RWPE2 (cell line): ENCODE data around the gene TRIM33.

ENCODE experiments used
- ATAC-seq: fragments of 200-7000 bp; cut with Tn5 transposase; 3 replicates; pipeline ENCODE4 v1.9.1; 2021; ENCODE audit warnings: low read depth
- DNase-seq: peaks from one replicate; pipeline ENCODE4 v3.0.0-alpha.2; 2020; ENCODE audit warnings: low spot score
- H3K27ac ChIP-seq: fragments of 450-650 bp; 2 replicates; pipeline ENCODE4 v1.5.1; 2017; ENCODE audit warnings: mild to moderate bottlenecking; ENCODE audit not compliant: poor library complexity, severe bottlenecking
- H3K27me3 ChIP-seq: fragments of 250-450 bp; sonication (Bioruptor Pico); 2 replicates; pipeline ENCODE4 v1.5.1; 2021; ENCODE audit warnings: mild to moderate bottlenecking, moderate library complexity; ENCODE audit not compliant: insufficient read depth, poor library complexity, severe bottlenecking
- H3K36me3 ChIP-seq: fragments of 250-450 bp; sonication (Bioruptor Pico); 2 replicates; pipeline ENCODE4 v1.5.1; 2020; ENCODE audit warnings: low read depth, mild to moderate bottlenecking, moderate library complexity
- H3K4me1 ChIP-seq: fragments of 250-450 bp; sonication (Bioruptor Pico); 2 replicates; pipeline ENCODE4 v1.5.1; 2021; ENCODE audit warnings: mild to moderate bottlenecking, moderate library complexity; ENCODE audit not compliant: insufficient read depth, poor library complexity, severe bottlenecking
- H3K4me3 ChIP-seq: fragments of 250-450 bp; sonication (Bioruptor Pico); 2 replicates; pipeline ENCODE4 v1.5.1; 2021; ENCODE audit warnings: mild to moderate bottlenecking, moderate library complexity; ENCODE audit not compliant: severe bottlenecking
- H3K9me3 ChIP-seq: fragments of 250-450 bp; sonication (Bioruptor Pico); 2 replicates; pipeline ENCODE4 v1.5.1; 2021; ENCODE audit warnings: mild to moderate bottlenecking, moderate library complexity; ENCODE audit not compliant: severe bottlenecking
- CTCF ChIP-seq: fragments of 450-650 bp; IDR thresholded peaks from one replicate; pipeline ENCODE4 v1.5.1; 2017; ENCODE audit warnings: mild to moderate bottlenecking, moderate library complexity; ENCODE audit not compliant: poor library complexity, severe bottlenecking

TRIM33 gene

DNA sequence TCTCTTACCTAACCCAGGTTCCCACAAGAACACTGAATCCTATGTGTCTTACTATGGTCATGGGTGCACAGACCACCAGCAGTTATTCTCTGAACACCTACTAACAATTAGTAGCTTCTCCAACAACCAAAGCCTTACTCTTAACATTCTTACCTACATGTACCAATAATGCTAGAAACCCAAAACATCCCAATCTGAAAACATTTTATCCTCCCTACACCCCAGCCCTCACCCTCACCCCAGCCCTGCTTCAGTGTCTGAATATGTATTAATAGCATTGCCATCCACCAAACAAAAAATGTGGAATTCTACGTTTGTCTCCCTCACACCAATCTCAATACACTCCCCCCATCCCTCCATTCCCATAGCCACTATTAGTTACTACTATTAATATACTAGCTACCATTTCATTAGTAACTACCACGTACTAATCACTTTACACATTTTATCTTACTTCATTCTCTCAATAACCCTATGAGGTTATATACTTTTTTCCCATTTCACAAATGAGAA lies 2.6 kb downstream of the TRIM33 start:
- H3K4me3 ChIP-seq = no peak overlapping the region

DNA sequence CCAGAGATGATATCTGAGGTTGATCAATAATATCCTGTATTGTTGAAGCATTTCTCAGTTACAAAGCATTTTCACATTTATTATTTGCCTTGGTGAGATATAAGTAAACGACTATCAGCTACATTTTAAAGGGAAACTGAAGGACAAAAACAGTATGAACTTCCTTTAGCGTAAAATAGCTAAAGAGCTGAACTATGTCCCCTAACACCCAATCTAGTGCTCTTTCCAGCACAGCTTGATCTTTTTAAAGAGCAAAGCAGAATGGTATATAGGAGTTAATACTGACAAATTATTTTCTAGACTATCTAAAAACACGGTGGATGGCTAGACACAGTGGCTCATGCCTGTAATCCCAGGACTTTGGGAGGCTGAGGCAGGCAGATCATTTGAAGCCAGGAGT lies 3.5 kb downstream of the TRIM33 start:
- H3K27ac ChIP-seq = no peak overlapping the region
- no peak overlapping the region for H3K4me3 ChIP-seq
- TF ChIP-seq CTCF = no peak

More for the DNA sequence above, 2.6 kb downstream of the TRIM33 start:
- Histone ChIP-seq H3K36me3 (peaks cover 21% of the 10 kb centered on the region; the same call in 1 of the 2 replicates), H3K27ac (no peak overlapping the region), H3K9me3 (no peaks in the 10 kb centered on the region), H3K27me3 (no peaks in the 10 kb centered on the region), H3K4me1 (peaks cover 9% of the 10 kb centered on the region)
- ATAC-seq (no peak), DNase-seq (no peak)
- no peak for TF ChIP-seq CTCF

GRCh38 chr1:114505148-114505561 lies 5.8 kb downstream of the TRIM33 start:
- no peaks in the 10 kb centered on the region for H3K9me3 ChIP-seq
- H3K4me1 ChIP-seq = peaks cover 9% of the 10 kb centered on the region
- H3K27ac ChIP-seq = no peak overlapping the region
- H3K36me3 ChIP-seq = peaks cover 23% of the 10 kb centered on the region; the same call in 1 of the 2 replicates
- H3K27me3 ChIP-seq = no peaks in the 10 kb centered on the region
- TF ChIP-seq CTCF = no peak
- H3K4me3 ChIP-seq = no peak overlapping the region
- no peak for ATAC-seq
- DNase-seq = no peak

More for the DNA sequence above, 3.5 kb downstream of the TRIM33 start:
- peaks cover 23% of the 10 kb centered on the region; the same call in 1 of the 2 replicates for H3K36me3 ChIP-seq
- DNase-seq = no peak
- no peak for ATAC-seq
- H3K9me3 ChIP-seq = no peaks in the 10 kb centered on the region
- peaks cover 9% of the 10 kb centered on the region for H3K4me1 ChIP-seq
- H3K27me3 ChIP-seq = no peaks in the 10 kb centered on the region

DNA sequence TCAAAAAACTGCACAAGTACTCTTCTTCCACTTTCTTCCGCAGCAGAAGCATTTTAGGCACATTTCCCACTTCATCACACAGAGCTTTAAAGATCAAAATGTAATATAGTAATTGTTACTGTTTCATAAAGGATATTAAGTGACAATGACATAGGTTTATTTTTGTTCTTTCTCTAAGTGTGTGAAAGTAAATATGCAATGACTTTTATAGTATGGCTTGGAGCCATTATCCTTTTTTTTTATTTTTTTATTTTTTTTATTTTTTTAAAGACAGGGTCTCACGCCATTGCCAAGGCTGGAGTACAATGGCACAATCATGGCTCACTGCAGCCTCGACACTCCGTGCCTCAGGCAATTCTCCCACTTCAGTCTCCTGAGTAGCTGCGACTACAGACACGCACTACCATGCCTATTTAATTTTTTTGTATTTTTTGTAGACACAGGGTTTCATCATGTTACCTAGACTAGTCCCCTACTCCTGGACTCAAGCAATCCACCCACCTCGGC lies 7.0 kb downstream of the TRIM33 start:
- no peak for DNase-seq
- peaks cover 9% of the 10 kb centered on the region for H3K4me1 ChIP-seq
- no peak for TF ChIP-seq CTCF
- no peak overlapping the region for H3K4me3 ChIP-seq
- H3K36me3 ChIP-seq = peaks cover 23% of the 10 kb centered on the region; the same call in 1 of the 2 replicates
- no peaks in the 10 kb centered on the region for H3K27me3 ChIP-seq
- ATAC-seq = no peak
- H3K9me3 ChIP-seq = no peaks in the 10 kb centered on the region
- H3K27ac ChIP-seq = no peak overlapping the region

GRCh38 chr1:114502080-114502479 lies 8.9 kb downstream of the TRIM33 start:
- H3K9me3 ChIP-seq = no peaks in the 10 kb centered on the region
- no peaks in the 10 kb centered on the region for H3K27me3 ChIP-seq
- no peak for DNase-seq
- H3K4me3 ChIP-seq = no peak overlapping the region
- H3K27ac ChIP-seq = no peak overlapping the region
- ATAC-seq = no peak
- H3K4me1 ChIP-seq = no peaks in the 10 kb centered on the region
- no peak for TF ChIP-seq CTCF
- peaks cover 20% of the 10 kb centered on the region; the same call in 1 of the 2 replicates for H3K36me3 ChIP-seq
